GM19193 (cell line): ENCODE data around the gene PACSIN3.

ENCODE experiments used
- POLR2A ChIP-seq: IDR thresholded peaks from 4 replicates; pipeline ENCODE4 v1.6.1; 2011; ENCODE audit not compliant: insufficient read depth, insufficient read length; ENCODE audit errors: extremely low read depth

PACSIN3 gene

DNA sequence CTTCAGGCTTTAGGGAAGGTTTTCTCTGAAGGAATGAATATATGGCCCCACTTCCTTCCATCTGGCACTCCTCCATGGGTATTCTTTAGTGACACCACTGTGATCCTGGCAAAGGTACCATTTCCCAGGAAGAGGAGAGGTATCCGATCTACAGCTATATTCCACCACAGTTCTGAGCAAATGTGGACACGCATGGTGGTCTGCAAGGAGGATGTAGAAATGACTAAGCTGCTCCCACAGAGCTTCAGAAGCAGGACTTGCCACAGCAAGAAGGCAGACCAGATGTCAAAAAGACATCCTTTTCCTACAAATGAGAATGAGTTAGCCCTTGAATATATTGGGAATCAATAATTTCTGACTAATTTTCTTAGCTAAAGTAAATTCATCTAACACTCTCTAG lies 55.1 kb downstream of the PACSIN3 start:
- TF ChIP-seq POLR2A = no peak

GRCh38 chr11:47130543-47130942 lies 55.7 kb downstream of the PACSIN3 start:
- TF ChIP-seq POLR2A = no peak
